KMS-11 (cell line): ENCODE results near the gene PHF23.

ENCODE experiments used
- H2AFZ ChIP-seq: fragments of 200-600 bp; sonication (generic); 2 replicates; pipeline ENCODE4 v1.6.1; 2016; ENCODE audit warnings: antibody characterized with exemption, mixed run types, low read depth
- H3K27ac ChIP-seq: fragments of 200-600 bp; sonication (generic); 2 replicates; pipeline ENCODE4 v1.6.1; 2016; ENCODE audit warnings: mild to moderate bottlenecking, mixed run types
- H3K27me3 ChIP-seq: fragments of 200-600 bp; sonication (generic); 2 replicates; pipeline ENCODE4 v1.6.1; 2017; ENCODE audit warnings: mild to moderate bottlenecking, low read depth, mixed run types, moderate library complexity; ENCODE audit not compliant: insufficient read depth
- H3K36me3 ChIP-seq: fragments of 200-600 bp; sonication (generic); 2 replicates; pipeline ENCODE4 v1.6.1; 2017; ENCODE audit warnings: mild to moderate bottlenecking, mixed run types; ENCODE audit not compliant: insufficient read depth
- H3K4me1 ChIP-seq: fragments of 200-600 bp; sonication (generic); 2 replicates; pipeline ENCODE4 v1.6.1; 2016; ENCODE audit warnings: mild to moderate bottlenecking, low read depth, mixed run types; ENCODE audit not compliant: poor library complexity, severe bottlenecking
- H3K4me2 ChIP-seq: fragments of 200-600 bp; sonication (generic); 2 replicates; pipeline ENCODE4 v1.7.0; 2016; ENCODE audit warnings: mild to moderate bottlenecking, mixed run types
- H3K4me3 ChIP-seq: fragments of 200-600 bp; sonication (generic); IDR thresholded peaks from 2 replicates; pipeline ENCODE4 v1.6.1; 2017; ENCODE audit warnings: low read depth, low read length, mixed read lengths; ENCODE audit not compliant: insufficient read depth
- H3K79me2 ChIP-seq: fragments of 200-600 bp; sonication (generic); 2 replicates; pipeline ENCODE4 v1.6.1; 2016; ENCODE audit warnings: low read depth, mixed run types; ENCODE audit not compliant: insufficient read depth
- H3K9ac ChIP-seq: fragments of 200-600 bp; sonication (generic); 2 replicates; pipeline ENCODE4 v1.6.1; 2016; ENCODE audit warnings: mild to moderate bottlenecking, mixed run types
- H4K20me1 ChIP-seq: fragments of 200-600 bp; sonication (generic); 2 replicates; pipeline ENCODE4 v1.6.1; 2016; ENCODE audit warnings: mild to moderate bottlenecking, mixed run types; ENCODE audit not compliant: insufficient read depth
- TF ChIP-seq, protein P1 (sequence below): fragments of 200-600 bp; sonication (generic); conservative IDR thresholded peaks from 2 replicates; pipeline ENCODE4 v1.6.1; 2017; ENCODE audit warnings: low read depth, mild to moderate bottlenecking, antibody characterized with exemption, low read length, moderate library complexity, mixed read lengths

The PHF23 gene

GRCh38 chr17:7236808-7237207, 2.4 kb downstream of the PHF23 start:
- TF ChIP-seq, protein P1, sequence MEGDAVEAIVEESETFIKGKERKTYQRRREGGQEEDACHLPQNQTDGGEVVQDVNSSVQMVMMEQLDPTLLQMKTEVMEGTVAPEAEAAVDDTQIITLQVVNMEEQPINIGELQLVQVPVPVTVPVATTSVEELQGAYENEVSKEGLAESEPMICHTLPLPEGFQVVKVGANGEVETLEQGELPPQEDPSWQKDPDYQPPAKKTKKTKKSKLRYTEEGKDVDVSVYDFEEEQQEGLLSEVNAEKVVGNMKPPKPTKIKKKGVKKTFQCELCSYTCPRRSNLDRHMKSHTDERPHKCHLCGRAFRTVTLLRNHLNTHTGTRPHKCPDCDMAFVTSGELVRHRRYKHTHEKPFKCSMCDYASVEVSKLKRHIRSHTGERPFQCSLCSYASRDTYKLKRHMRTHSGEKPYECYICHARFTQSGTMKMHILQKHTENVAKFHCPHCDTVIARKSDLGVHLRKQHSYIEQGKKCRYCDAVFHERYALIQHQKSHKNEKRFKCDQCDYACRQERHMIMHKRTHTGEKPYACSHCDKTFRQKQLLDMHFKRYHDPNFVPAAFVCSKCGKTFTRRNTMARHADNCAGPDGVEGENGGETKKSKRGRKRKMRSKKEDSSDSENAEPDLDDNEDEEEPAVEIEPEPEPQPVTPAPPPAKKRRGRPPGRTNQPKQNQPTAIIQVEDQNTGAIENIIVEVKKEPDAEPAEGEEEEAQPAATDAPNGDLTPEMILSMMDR, result no peak
- Histone ChIP-seq H3K4me3 (no peak overlapping the region), H3K36me3 (no peaks in the 10 kb centered on the region), H3K4me2 (no peak overlapping the region), H3K27me3 (no peaks in the 10 kb centered on the region), H3K4me1 (no peaks in the 10 kb centered on the region), H4K20me1 (no peaks in the 10 kb centered on the region), H3K79me2 (no peaks in the 10 kb centered on the region), H3K27ac (no peak overlapping the region), H3K9ac (no peak overlapping the region), H2AFZ (no peak overlapping the region)

DNA sequence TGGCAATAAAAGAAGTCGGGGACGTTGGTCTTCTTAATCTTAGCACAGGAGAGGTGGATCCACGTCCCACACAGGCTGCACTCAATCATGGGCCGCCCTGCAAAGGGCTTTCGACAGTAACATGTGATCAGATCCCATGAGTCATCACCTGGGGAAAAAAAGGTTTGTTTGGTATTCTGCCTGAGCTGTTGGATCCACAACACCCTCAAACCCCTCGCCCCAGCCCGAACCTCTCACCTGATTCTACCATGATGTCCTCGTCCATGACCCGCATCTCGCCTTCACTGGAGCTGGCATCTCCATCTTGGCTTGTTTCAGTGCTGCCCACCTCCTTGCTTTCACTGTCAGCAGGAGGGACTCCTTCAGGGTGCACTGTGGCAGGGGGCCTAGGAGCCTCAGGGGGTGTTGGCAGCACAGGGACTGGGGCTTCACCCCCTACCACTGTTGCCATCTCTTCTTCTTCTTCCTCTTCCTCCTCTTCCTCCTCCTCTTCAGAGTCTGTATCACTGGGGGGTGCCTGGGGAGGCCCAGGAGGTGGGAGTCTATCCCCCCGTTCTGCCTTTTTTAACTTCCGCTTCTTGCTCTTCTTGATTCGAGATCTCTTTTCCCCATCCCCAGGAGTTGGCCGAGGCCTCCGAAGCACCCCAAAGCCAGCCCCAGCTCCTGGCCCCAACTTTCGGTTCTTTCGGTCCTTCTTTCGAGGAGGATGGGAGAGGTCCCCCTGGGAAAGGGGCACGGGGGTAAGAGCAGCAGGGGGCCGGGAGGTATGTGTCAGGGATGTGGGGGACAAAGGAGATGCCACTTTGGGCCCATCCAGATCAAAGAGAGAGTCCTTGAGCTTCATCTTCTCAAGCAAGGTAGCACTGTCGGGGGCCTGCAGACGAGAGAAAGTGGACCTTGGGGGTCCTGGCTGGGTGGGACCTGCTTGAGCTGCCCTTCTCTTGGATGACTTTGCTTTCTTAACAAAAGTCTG, 3.3 kb downstream of the PHF23 start:
- no peaks in the 10 kb centered on the region for H3K79me2 ChIP-seq
- H3K27me3 ChIP-seq, result no peaks in the 10 kb centered on the region
- no peak overlapping the region for H3K4me3 ChIP-seq
- H3K27ac ChIP-seq, result no peak overlapping the region
- H3K4me2 ChIP-seq, result no peak overlapping the region
- no peaks in the 10 kb centered on the region for H3K4me1 ChIP-seq
- H3K36me3 ChIP-seq, result no peaks in the 10 kb centered on the region
- TF ChIP-seq, protein P1, result no peak
- H4K20me1 ChIP-seq, result no peaks in the 10 kb centered on the region
- H3K9ac ChIP-seq, result no peak overlapping the region
- no peak overlapping the region for H2AFZ ChIP-seq

- Histone ChIP-seq H3K9ac (peak within 1 kb of the TSS; percentile 15; the same call in 1 of the 2 replicates), H3K4me3 (no peak within 1 kb of the TSS), H2AFZ (no peak within 1 kb of the TSS), H3K4me1 (no peaks in the 10 kb centered on the region), H3K4me2 (peak within 1 kb of the TSS; percentile 25; the same call in 1 of the 2 replicates), H3K27me3 (no peaks in the 10 kb centered on the region), H4K20me1 (no peaks in the 10 kb centered on the region), H3K36me3 (no peaks in the 10 kb centered on the region), H3K79me2 (no peaks in the 10 kb centered on the region), H3K27ac (no peak within 1 kb of the TSS)
- TF ChIP-seq, protein P1, result no peak
Observed at GRCh38 chr17:7234083-7234951, 4.9 kb downstream of the PHF23 start, which contains the start of gene DVL2. Gene DVL2 (minus strand): TSS chr17:7234517. CDS start chr17:7234262, 255 bp downstream.

- no peaks in the 10 kb centered on the region for H3K4me1 ChIP-seq
- no peak overlapping the region; the same call in 1 of the 2 replicates for H3K4me2 ChIP-seq
- H3K36me3 ChIP-seq, result no peaks in the 10 kb centered on the region
- no peaks in the 10 kb centered on the region for H4K20me1 ChIP-seq
- no peaks in the 10 kb centered on the region for H3K79me2 ChIP-seq
- TF ChIP-seq, protein P1, result no peak
- H2AFZ ChIP-seq, result no peak overlapping the region
- H3K27me3 ChIP-seq, result no peaks in the 10 kb centered on the region
- no peak overlapping the region for H3K4me3 ChIP-seq
- peak overlapping the region; percentile 15; the same call in 1 of the 2 replicates for H3K9ac ChIP-seq
- no peak overlapping the region for H3K27ac ChIP-seq
Observed at GRCh38 chr17:7233701-7234082, 5.6 kb downstream of the PHF23 start.
